Loucy (cell line): ENCODE data around the gene TPSB2.

Source experiments
- CTCF ChIP-seq: fragments of 200-600 bp; sonication (generic); conservative IDR thresholded peaks from 2 replicates; pipeline ENCODE4 v1.5.1; 2014; ENCODE audit warnings: mild to moderate bottlenecking, antibody characterized with exemption, low read length
- EZH2phosphoT487 ChIP-seq: fragments of 200-600 bp; IDR thresholded peaks from 2 replicates; pipeline ENCODE4 v1.6.1; 2018; ENCODE audit warnings: antibody characterized with exemption, mild to moderate bottlenecking, moderate library complexity, borderline replicate concordance

GRCh38 chr16:1201444-1201843 is 28.5 kb downstream of the TPSB2 start:
- TF ChIP-seq CTCF: no peak
- no peak for TF ChIP-seq EZH2phosphoT487
